HG03521 (cell line): ENCODE data around the gene TNPO2.
"Not testable (repeated sequence)": the region's sequence is repeated elsewhere in the genome, so short reads cannot be mapped to it uniquely, and the experiment has no call there.

Source experiments
- ATAC-seq: cut with Tn5 transposase; IDR thresholded peaks from one replicate; pipeline ENCODE4 v1.9.1; 2021; ENCODE audit warnings: mild to moderate bottlenecking, moderate library complexity; ENCODE audit not compliant: unreplicated experiment

The TNPO2 gene

DNA sequence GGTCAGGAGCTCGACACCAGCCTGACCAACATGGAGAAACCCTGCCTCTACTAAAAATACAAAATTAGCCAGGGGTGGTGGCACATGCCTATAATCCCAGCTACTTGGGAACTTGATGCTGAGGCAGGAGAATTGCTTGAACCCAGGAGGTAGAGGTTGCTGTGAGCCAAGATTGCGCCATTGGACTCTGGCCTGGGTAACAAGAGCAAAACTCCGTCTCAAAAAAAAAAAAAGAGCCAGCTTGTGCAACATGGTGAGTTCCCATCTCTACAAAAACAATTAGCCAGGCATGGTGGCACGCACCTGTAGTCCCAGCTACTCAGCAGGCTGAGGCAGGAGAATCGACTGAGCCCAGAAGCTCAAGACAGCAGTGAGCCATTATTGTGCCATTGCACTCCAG, 45.7 kb downstream of the TNPO2 start:
- not testable (repeated sequence) for ATAC-seq

DNA sequence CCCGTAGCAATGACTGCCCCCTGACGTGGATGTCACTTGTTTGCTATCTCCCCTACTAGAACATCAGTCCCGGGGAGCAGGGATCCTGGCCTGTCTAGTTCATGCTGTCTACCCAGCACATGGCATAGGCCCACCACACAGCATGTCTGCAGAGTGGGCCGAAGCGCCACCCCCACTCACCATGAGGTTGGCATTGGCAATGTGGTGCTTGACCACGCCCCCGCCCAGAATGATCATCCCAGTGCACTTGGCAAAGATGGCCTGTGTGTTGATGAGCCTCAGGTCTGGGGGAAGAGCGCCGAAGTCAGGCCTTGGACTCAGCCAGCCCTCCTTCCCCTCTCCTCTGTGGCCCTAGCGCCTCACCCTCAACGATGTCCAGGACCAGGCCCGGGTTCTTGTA, 46.8 kb downstream of the TNPO2 start:
- ATAC-seq, result no peak

DNA sequence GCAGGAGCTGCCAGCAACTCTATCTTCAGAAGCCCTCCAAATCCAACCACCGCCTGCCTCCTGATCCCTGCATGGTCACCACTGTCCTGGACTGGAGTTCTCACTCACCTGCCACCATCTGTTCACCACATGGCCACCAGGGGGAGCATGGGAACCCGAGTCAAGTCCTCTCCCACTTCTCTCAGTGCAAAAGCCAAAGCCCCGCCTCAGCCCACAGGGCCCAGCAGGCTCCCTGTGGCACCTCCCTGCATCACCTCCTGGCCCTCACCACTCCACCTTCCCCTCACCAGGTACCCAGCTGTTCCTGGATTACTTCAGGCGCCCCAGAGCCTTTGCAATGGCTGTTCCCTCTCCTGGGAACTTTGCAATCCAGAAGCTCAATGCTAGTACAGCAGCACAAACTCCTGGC, 47.3 kb downstream of the TNPO2 start:
- no peak for ATAC-seq

DNA sequence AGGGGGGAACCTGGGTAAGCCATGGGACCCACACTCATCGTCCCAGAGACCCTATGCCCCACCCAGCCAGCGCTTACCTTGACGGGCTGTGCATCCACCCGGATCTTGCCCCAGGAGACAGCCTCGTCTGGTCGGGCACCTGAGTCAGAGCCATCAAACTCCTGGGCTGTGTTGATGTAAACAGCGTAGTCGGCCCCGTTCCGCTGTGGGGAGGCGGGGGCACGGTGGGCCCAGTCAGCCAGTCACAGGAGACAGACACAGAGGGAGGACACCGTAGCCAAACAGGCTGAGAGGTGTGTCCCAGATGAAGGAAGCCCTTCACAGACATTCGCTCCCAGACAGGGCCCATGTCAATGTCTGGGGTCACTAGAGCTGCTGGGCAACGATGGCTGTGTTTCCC, 47.8 kb downstream of the TNPO2 start:
- no peak for ATAC-seq

DNA sequence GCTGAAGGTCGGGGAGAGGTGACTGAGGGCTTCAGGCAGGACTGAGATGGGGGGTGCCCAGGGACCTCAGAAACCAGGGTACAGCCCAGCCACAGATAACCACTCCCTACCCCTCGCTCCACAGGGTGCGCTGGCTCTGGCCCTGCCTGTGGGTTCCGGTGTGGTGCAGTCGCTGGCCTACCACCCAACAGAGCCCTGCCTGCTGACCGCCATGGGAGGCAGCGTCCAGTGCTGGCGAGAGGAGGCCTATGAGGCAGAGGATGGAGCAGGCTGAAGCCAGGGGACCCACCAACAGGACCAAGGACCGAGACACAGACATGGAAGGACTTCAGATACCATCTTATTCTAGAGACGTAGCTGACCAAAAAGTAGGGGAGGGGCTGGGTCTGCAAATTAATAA, 48.3 kb downstream of the TNPO2 start:
- ATAC-seq, result no peak

DNA sequence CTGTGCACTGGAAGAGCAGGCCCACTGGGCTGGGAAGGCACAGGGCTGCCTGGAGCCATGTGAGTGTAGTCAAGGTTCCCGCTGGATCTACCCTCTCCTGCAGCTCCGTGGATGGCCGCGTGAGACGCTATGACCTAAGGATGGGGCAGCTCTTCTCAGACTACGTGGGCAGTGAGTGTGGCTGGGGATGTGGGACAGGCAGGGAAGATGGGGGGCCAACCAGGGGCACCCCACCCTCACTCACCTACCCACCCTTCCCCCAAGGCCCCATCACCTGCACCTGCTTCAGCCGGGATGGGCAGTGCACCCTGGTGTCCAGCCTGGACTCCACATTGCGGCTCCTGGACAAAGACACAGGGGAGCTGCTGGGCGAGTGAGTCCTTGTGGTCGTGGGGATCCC, 51.0 kb downstream of the TNPO2 start:
- ATAC-seq, result no peak

DNA sequence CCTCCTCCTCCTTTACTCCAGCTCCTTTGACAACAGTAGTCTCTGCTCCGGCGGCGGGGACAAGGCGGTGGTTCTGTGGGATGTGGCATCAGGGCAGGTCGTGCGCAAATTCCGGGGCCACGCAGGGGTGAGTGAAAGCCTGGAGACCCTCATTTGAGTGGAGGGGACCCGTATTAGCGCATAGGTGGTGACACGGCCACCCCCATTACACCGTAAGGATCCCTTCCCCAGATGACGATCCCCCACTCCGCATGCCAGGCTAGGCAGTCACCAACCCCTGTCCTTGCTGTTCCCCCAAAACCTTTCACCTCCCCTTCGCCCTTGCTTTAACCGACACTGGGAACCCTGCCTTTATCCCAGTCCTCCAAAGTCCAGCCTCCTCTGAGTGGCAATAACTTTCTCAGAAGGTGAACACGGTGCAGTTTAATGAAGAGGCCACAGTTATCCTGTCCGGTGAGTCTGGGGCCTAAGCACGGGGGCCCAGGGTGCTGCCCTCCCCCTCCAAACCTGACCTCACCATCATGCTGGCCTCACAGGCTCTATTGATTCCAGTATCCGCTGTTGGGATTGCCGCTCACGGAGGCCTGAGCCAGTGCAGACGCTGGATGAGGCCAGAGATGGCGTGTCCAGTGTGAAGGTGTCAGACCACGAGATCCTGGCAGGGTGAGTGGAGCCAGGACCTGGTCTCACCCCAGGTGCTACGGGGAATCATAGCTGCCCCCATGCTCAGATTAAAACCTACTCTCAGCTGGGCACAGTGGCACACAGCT, 53.4 kb downstream of the TNPO2 start:
- ATAC-seq, result no peak

DNA sequence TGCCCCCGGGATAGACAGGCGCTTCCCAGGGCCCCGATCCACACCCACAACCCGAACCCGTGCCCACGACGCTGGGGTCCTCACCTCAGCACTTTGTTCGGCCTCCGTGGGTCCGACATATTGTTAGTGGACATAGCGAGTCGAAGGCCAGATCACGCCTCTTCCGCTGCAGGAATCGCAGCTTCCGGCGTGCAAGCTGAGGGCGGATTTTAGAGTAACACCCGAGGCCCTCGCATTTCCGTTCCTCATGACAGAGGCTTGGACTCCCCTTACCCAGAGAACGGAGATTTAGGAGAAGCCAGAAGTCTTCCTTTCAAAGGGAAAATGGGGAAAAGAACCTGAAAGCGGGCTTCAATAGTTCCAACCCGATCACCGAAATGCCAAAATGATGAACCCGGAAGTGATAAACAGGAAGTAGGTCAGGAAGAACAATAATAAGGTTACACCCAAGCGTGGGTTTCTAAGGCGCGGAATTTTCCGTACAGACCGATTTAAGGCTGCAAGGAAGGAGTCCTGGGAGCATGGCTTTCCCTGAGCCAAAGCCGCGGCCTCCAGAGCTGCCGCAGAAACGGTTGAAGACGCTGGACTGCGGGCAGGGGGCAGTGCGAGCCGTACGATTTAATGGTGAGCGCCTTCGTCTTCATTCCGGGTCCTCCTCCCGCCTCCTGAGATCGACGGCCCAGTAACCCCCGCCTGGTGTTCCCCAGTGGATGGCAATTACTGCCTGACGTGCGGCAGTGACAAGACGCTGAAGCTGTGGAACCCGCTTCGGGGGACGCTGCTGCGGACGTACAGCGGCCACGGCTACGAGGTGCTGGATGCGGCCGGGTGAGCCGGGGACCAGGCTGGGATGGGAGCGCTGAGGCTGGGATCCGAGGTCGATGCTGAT, 54.2 kb downstream of the TNPO2 start:
- ATAC-seq, result no peak

DNA sequence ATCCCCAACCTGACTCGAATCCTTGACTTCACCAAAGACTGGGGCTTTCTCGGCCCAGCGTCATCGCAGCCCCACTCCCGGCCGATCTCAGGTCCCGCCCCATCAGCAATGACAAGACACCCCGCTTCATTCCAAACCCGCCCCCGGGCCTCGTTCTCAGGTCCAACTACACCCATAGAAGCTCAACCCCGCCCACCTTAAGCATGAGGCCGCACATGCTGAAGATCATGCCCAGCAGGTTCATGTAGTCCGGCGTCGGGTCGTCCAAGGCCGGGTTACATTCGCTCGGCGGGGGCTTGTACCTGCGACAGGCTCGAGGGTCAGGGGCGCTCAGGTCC, 54.8 kb downstream of the TNPO2 start:
- no peak for ATAC-seq

DNA sequence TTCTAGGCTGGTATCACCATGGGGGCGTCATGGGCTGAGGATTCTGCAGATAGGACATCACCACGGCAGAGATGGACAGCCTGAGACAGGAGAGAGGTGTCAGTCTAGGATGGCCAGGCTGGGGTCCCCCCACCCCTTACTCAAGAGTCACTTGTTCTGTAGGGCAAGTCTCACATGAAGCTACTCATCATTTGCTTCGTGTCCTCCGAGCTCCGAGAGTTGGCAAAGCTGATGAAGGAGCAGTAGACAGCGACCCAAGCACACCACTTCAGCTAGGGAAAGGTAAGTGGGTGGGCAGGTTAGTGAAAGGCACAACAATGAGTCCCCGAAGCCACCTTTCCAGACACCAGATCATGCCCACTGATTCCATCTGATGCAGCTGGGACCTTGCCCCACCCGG, 55.4 kb downstream of the TNPO2 start:
- no peak for ATAC-seq

DNA sequence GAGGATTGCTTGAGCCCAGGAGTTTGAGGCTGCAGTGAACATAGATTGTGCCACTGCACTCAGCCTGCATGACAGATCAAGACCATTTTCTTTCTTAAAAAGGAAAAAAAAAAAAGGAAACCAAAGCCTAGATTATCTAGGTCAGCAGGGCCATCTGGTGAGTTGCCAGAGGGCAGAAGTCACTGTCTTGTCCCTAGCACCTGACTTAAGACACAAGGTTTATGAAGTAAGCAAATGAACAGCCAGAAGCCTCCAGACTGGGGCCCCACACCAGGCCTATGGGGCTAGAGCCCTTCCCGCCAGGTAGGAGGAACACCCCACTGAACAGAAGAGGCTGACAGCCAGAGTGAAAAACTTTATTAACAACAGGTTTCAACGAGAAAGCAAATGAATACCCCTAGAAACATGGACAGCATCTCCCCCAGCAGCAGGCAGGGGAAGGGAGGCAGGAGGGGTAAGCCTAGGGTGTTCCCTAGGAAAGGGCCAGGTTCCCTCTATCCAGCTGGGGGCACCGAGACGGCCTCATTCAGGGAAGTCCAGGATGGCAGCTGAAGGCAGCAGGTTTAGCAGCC, 55.9 kb downstream of the TNPO2 start:
- ATAC-seq, result no peak

DNA sequence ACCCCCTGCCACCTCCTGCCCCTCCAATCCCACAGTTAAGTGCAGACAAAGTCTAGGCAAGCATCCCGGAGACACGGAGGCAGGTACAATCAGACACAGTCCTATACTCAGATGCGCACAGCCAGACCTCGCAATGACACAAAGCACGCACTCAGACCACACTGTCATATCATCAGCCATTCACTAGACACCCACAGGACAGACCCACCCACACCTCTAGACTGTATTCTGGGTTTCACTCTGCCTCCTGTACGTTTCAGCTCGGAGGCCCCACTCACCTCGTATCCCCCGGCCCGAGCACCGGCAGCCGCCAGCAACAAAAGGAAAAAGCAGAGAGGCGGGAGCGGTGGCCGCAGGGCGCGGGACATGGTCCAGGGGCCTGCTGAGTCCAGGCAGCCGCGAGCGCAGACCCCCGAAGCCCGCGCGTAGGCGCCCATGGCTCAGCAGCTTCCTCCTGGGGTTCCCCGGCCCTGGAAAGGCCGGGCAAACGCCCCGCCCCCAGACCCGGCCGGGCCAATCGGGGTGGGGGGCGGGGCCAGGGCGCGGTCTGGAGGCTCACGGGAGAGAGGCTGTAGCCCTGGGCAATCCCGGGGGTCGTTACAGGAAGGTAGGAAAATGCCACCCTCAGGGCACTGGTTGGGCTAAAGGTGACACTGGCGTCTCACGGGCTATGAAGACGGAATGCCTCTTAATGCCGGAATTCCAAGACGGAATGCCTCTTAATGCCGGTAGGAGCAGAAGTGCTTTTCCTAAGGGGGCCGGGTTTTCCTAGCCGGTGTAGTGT, 57.3 kb downstream of the TNPO2 start, which contains the start of the genes MAN2B1 and WDR83:
Gene MAN2B1 (minus strand): TSS at position 478 of the 784 bp plus-strand sequence. CDS start 41 bp downstream, at position 437.
Gene WDR83 (plus strand): TSS at position 543 of the 784 bp plus-strand sequence. CDS start 2,984 bp downstream, outside the sequence.
- no peak for ATAC-seq

DNA sequence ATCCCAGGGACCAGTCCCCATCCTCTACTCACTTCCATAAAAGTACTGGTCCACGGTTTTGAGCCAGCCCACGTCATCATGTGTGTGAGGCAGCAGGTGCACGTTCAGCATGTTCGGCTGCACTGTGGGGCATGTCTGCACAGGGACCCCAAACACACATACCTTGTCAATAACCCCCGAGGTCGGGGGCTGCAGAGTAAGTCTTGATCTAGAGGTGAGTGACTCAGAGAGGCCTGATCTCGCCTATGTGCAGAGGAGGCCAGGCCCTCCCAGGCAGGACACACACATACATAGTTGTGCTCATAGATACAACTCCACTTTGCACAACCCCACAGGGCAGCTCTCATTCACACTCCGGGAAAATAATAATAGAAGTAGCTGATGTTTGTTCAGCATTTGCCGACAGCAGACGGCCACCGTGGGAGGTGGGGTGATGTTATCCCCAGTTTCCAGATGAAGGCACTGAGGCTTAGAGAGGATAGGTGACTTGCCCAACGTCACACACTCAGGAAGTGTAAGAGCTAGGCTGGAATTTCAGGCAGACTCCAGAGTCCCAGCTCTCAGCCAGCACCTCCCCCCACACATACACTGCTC, 58.0 kb downstream of the TNPO2 start:
- ATAC-seq, result no peak

DNA sequence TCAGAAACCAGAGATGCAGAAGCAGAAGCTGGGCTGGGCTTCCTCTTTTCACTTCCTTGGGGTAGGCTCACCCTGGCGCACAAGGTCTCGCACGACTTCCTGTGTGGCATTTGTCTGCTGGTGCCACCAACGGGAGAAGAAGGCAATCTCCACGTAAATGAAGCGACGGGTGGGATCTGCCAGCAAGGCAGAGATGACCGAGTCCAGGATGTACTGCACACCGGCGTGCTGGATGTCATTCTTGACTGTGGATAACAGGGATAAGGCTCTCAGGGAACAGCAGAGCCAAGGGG, 58.5 kb downstream of the TNPO2 start:
- no peak for ATAC-seq

DNA sequence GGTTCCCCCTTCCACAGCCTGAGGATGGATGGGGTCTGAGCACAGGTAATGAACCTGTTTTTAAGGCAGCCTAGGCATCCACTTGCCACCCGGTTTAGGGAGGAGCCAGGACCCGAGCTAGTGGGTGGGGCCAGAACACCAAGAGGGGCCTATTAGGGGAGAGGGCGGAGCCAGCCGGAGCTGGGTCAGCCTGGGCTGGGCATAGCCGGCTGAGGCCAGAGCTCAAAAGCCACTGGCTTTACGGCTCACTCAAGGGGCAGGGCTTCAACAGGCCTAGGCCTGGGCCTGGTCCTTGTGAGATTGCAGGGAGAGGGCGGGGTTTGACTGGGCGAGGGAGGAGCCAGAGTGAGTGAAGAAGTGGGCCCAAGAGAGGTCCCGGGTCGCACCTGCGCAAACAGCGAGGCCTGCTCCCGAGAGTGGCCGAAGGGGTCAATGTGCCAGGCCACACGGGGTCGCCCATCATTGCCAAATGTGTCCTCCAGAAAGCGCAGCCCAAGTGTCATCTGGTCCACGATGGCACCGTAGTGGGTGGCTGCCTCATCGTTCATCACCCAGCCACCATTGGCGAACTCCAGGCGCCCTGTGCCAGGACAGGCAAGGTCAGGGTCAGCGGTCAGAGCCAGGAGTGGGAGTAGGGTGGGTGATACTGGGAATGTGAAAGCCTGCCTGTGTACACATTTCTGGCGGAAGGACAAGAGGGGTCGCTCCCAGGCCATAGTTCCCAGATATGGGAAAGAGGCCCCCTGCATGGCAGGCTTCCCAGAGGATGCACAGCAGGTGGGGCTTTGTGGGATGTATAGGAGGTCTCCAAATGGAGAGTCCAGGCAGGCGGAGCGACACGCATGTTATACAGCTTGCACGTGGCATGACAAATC, 59.1 kb downstream of the TNPO2 start:
- no peak for ATAC-seq

DNA sequence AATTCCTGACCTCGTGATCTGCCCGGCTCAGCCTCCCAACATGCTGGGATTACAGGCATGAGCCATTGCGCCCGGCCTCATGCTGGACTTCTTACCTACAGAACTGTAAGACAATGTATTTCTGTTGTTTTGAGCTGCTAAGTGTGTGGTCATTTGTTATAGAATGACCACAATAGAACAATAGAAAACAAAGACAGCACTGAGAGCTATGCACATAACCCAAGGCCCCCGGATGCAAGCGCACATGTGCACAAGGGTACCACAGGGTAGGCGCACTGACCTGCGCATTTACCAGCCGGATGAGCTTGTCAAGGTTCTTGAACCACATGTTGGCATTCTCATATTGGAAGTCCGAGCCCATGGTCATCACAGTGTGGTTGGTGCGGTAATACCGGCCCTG, 62.8 kb downstream of the TNPO2 start:
- ATAC-seq, result no peak

DNA sequence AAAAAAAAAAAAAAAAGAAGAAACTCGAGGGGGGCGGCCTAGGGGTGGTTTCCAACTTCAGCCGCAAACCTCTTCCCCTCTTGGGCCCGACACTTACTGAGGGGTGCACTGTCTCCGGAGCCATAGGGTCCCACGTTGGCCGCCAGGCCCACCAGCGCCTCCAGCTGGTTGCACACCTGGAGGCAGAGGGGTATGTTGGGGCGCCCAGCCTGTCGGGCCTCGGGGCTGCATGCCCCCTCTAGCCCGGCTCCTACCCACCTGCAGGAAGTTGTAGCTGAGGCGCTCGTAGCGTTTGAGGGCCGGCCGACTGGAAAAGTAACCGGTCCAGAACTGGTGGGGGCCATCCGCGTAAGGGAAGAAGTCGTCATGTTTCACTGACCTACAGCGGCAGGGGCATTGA, 65.8 kb downstream of the TNPO2 start:
- no peak for ATAC-seq

DNA sequence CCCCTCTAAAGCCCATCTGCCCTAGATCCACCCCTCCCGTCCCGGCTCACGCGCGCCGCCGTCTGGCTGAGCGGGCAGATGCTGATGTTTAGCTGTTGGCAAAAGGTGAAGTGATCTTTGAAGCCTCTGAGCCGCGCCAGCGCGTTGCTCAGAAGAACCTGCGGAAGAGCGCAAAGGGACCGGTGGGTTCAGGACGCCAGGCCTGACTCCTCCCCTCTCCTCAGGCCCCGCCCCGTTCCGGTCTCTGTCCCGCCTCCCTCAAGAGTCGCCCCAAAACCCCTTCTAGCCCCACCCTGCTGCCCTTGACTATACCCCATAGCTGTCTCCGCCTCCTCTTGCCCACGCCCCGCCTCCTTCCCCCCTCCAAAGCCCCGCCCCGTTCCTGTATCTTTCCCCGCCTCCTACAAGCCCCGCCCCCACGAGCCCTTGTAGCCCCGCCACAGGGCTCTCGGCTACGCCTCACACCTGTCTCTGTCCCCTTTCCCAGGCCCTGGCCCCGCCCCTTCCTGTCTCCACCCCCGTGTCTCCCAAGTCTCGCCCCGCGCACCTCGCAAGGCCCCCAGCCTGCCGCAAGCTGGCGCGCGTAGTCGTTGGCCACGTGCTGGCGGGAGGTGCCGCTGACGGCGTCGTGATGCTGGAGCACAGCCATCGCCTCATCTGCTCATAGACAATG, 66.7 kb downstream of the TNPO2 start:
- no peak for ATAC-seq

DNA sequence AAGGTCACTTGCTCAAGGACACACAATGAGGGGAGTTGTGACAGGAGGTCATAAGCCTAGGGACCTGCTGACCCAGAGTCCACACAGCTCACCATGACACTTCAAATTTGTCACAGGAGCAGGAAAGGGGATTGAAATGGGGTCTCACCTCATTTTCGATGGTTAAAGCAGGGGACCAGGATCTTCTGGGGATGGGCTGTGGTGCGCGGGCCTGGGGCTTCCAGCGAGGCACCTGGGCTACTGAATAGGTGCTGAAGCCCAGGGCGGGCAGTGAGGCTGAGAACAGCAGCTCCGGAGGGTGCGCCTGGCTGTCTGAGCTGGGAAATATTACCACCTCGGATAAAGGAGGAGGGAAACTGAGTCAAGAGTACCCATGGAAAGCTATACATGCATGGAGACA, 68.2 kb downstream of the TNPO2 start:
- ATAC-seq, result no peak
